Measurements from ENCODE around the gene SPACA7.

SPACA7 gene

DNA sequence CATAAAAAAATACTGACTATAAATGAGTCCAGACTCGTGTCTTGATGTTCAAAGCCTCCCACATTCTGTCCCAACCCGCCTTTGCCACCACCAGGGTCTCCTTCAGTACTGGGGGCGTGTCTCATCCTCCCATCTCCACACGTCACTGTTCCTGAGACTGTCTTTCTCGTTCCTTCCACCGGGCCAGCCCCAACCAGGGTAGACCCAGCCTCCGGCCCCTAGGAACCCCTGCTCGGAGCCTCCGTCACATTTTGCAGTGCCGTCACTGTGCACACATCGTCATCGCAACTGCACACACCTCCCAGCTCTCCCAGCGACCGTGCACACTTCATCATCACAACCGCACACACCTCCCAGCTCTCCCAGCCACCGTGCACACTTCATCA is 73.4 kb downstream of the SPACA7 start:
- DNase-seq, result no peak

DNA sequence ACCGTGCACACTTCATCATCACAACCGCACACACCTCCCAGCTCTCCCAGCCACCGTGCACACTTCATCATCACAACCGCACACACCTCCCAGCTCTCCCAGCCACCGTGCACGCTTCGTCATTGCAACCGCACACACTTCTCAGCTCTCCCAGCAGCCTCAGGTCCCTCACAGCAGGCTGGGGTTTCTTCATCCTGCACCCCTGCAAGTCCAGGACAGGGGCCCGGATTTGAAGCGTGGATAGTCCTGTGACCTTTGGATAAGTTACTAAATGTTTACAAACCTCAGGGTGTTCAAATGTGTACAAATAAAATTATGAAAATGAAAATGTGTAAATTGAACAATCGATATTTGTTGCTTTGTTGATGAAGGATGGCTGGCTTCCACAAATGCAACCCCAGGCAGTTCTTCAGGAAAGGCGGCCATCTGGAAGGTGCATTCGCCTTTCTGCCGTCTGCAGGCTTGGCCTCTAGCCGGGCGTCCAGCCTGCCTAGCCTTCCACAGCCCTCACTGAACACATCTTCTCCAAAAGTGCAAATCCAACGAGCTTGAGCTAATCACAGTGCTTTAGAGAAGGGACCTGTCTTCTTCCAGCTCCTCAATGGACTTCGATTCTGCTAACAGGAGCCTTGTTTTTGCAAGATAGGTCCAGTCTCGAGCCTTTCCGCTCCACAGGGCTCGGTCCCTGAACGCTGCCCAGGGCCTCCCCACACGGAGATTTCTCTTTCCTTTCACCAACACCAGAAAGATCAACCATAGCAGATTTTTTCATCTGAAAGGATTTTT is 74.2 kb downstream of the SPACA7 start:
- peak; percentile 26 for DNase-seq

DNA sequence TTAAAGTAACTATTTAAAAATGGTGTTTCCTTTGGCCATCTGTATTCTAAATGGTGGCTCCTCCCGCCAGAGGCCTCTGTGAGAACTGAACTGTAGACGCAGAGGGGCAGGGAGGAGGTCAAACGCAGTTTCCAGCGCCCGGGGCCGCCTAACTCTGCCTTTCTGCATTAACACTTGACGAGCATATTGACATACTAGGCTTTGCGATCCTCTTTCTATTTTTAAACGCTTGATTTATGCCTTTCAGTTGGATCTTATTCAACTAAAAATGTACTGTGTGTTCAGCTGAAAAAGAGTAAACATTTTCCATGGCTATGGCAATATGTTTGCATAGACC is 74.7 kb downstream of the SPACA7 start:
- peak; percentile 91 for DNase-seq

DNA sequence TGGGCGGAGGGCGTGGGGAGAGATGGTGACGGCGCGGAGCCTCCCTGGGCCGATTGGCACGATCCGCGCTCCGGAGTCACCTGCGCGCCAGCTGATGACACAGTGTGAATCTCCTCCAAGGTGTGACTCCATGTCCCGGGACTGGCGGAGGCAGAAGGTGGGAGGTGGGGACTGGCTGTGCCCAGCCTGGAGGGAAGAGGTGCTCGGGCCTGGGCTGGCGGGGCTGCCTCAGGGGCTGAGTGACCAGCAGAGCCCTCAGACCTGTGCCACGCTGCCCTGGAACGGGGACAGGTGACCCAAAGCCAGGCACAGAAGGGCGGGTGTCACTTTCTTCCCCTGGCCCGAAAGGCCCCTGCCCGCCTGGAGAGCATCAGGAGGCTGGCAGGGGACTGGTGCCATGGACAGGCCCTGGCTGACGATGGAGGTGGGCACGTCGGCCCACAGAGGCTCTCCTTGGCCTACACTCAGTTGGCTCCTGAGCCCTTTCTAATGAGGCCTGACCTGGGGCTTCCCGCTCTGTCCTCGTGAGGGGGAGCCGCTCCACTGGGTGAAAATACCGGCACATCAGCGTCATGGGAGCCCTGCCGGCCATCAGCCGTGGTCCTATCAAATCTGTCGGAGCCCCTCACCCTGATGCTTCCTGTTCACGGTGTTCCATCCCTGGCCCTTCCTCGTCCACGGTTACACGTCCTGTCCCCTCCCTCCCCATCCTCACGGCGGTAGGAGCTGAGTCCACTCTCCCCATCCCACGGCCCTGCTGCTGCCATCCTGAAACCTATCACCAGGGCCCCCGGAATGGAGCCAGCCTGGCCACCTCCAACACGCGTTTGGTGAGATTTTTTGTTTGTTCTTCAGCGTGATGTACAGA is 75.6 kb downstream of the SPACA7 start:
- DNase-seq, result no peak

GRCh38 chr13:112452380-112453206 is 76.4 kb downstream of the SPACA7 start:
- DNase-seq, result no peak

GRCh38 chr13:112453207-112453829 is 77.2 kb downstream of the SPACA7 start:
- DNase-seq, result no peak

DNA sequence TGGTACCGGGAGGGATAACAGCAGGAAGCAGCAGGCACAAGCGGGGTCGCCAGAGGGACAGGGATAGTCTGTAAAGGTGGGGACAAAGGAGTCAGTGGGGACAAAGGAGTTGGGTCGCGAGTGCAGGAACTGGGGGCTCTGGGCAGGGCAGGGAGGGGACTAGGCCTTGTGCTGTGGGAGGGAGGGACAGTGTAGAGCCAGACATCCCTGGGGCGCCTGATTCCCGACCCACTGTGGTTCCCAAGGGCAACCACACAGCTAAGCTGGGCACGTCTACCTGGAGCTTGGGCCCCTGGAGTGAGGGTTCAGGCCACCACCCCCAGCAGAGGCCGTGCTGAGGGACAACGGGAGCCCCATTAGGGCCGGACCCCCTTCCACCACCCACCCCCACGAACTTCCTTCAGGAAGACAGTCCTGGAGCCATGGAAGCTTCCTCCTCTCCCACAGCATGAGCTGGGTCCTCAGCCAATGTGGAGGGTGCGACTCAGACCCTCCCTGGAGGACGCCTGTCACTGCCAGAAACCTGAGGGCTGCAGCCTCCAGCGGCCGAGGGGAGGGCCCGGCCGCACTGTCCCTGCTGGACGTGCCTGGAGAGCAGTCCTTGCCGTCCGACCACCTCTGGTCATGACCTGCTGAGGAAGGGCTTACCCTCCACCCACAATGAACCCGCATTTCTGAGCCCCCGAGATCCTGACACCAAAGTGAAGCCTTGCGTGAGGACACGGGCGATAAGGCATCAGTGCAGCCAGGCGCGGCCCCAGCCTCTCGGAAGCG is 77.9 kb downstream of the SPACA7 start:
- DNase-seq, result no peak

DNA sequence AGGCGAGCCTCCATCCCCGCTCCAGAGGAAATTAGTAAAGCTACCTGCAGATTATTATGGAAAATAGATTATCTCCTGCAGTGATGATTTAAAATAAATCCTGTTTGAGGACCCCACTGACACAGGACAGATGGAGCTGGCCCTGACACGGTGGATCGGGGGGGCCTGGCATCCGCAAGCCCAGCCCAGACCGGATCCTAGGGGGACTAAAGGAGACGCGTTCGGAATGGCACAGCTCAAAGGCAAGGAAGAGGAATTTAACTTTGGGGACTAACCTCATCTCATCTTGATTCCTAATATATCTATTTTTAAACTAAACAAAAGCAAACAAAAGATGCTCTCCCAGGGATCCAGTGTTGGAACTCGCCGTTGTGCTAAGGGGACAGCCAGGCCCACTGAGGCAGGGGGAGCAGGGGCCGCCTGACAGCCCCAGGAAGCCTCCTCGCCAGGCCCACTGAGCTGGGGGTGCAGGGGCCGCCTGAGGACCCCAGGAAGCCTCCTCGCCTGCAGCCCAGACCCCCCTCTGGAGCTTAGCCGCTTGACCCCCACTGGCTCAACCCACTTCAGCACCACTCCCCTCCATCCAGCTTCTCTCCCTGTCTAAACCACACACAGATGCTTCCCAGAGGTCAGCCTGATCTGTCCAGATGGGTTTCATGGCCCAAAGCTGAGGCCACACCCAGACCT is 78.6 kb downstream of the SPACA7 start:
- no peak for DNase-seq

DNA sequence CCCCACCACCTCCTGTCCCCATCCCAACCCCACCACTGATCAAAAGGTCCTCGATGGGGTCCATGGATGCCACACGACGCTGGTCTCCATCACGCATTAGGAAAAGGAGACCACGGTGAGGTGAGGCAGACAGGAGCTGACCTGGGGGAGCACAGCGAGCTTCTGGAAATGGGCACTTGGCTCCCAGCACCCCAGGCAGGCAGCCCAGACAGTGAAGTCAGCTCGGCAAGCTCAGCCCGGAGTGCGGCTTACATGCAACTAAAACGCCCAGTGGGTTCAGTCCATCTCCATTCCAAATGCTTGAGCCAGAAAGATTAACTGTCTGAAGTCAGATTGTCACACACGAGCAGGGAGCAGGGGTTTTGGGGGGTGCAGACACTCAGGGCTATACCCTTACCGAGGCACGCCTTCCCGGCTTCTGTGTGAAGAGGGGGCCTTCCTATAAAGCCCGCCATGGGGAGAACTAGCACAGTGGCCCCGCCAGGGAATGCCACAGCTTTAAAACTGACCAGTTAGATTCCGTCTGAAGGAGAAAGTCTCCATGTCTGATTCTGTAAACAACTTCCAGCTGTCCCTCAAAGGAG is 79.4 kb downstream of the SPACA7 start:
- DNase-seq, result no peak

GRCh38 chr13:112456138-112457056 is 80.2 kb downstream of the SPACA7 start:
- no peak for DNase-seq

- DNase-seq, result no peak
Measured at GRCh38 chr13:112457081-112457480, 80.9 kb downstream of the SPACA7 start.

GRCh38 chr13:112457485-112457884 is 81.3 kb downstream of the SPACA7 start:
- DNase-seq, result no peak

DNA sequence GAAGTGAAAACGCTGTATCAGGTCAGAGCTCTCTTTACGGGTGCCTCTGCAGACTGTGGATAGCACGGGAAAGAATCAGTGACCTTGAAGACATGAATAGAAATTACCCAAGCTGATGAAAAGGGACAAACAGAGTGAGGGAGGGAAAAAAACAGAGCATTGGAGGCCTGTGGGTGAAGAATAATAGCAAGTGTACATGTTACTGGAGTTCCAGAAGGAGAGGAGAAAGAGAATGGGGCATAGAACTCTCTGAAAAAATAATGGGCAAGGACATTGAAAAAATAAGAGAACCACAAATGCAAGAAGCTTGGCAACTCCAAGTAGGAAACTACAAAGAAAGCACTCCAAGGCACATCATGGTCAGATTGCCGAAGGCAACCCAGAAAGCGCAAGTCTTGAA is 86.3 kb downstream of the SPACA7 start:
- no peak for DNase-seq

DNA sequence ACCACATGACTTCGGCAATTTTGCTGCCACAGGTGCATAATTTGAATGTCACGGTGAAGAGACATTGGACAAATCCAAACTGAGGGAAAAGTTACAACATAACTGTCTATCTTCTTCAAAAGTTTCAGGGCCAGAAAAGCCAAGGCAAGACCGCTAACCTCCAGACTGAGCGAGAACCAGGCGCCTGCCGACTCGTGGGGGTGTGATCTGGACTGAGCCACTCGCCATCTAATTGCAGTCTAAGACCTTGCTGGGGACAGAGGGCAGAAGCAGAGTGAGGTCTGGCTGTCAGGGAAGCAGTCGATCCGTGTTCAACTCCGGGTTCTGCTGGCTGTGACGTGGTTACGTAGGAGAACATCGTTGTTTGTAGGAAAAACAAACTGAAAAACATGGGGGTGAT is 88.6 kb downstream of the SPACA7 start:
- DNase-seq, result no peak

DNA sequence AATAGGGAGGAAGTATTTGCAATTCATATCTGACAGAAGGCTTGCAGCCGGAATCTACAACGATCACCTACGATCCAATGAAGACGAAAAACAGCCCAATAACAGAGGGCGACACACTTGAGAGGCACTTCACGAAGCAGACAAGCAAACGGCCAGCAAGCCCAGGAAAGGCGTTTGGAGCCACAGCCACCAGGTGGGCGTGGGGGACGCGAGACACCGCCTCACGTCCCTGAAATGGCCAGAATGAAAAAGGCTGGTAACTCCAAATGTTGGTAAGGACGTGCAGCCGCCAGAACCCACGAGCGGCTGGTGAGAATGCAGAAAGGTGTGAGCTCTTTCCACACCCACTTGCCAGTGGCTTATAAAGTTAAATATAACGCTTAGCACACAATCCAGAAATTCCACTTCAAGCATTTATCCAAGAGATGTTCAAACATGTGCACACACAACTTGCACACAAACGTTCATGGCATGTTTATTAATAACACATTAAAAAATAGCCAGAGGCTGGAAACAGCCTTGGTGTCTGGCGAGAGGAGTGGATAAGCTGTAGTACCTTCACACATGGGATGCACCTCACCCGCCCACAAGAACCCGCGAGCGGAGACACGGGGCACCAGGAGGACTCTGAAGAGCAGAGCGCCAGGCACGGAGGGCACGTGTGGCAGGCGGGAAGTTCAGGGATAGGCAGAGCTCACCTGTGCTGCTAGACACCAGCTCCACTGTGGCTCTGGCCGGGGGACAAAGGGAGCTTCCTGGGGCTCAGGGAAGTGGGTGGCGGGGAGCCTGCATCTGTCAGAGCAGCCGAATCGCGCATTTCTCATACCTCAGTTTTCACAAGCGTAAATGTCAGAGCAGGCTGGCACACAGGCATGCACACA is 89.3 kb downstream of the SPACA7 start:
- DNase-seq, result no peak

GRCh38 chr13:112466132-112467058 is 90.2 kb downstream of the SPACA7 start:
- no peak for DNase-seq

GRCh38 chr13:112467236-112467635 is 91.1 kb downstream of the SPACA7 start:
- no peak for DNase-seq

- DNase-seq, result no peak
Measured at GRCh38 chr13:112468069-112468468, 91.9 kb downstream of the SPACA7 start.
